Panc1 (cell line): ENCODE measurements around the gene POLR2F. TPM values are rescaled to one million over a fixed set of nuclear protein-coding genes. Genes with fewer than 3 reads are reported as not detected.

Source experiments
- ATAC-seq: fragments of 200-7000 bp; cut with Tn5 transposase; 2 replicates; pipeline ENCODE4 v1.9.1; 2020; ENCODE audit warnings: mild to moderate bottlenecking, moderate library complexity
- BruUV-seq: library from RNA; stranded (reverse); fragments of 400-500 nt; replicated peaks from 2 replicates; lab custom pipeline; 2021; lab: Mats Ljungman, UMichigan
- CTCF ChIA-PET: fragments of 300-600 bp; sonication (Branson Sonifier 250); formaldehyde crosslinking; loops from one replicate; lab custom pipeline; 2022; ENCODE audit warnings: antibody characterized with exemption; lab: Charles Lee
- POLR2A ChIA-PET: fragments of 300-600 bp; sonication (Branson Sonifier 250); formaldehyde crosslinking; loops from one replicate; lab custom pipeline; 2022; ENCODE audit warnings: antibody characterized with exemption; lab: Charles Lee
- DNase-seq: peaks from one replicate; pipeline ENCODE4 v3.0.0-alpha.2; 2010; ENCODE audit warnings: low read depth, low spot score
- H3K27ac ChIP-seq: 2 replicates; pipeline ENCODE4 v1.5.1; 2011; ENCODE audit warnings: mild to moderate bottlenecking, low read length, inconsistent platforms
- H3K27me3 ChIP-seq: fragments of 200-500 bp; sonication (Bioruptor generic); 2 replicates; pipeline ENCODE4 v1.6.0; 2014; ENCODE audit warnings: low read length, inconsistent platforms; ENCODE audit not compliant: control insufficient read depth, insufficient read depth
- H3K36me3 ChIP-seq: fragments of 200-500 bp; sonication (Bioruptor generic); 2 replicates; pipeline ENCODE4 v1.5.1; 2014; ENCODE audit warnings: inconsistent platforms, mild to moderate bottlenecking, low read length, moderate library complexity; ENCODE audit not compliant: control insufficient read depth, insufficient read depth
- H3K4me1 ChIP-seq: 2 replicates; pipeline ENCODE4 v1.5.1; 2011; ENCODE audit warnings: inconsistent platforms, mild to moderate bottlenecking, low read length, moderate library complexity; ENCODE audit not compliant: control insufficient read depth, insufficient read depth
- H3K4me3 ChIP-seq, 2 experiments: 2 replicates each; pipeline ENCODE4 v1.5.1; 2011 to 2012; ENCODE audit warnings: low read depth in 2 of 2, low read length in 2 of 2, mild to moderate bottlenecking in 2 of 2, inconsistent platforms in 1 of 2, moderate library complexity in 1 of 2
- H3K9me3 ChIP-seq: fragments of 200-500 bp; sonication (Bioruptor generic); 2 replicates; pipeline ENCODE4 v1.5.1; 2014; ENCODE audit warnings: low read depth, mild to moderate bottlenecking, inconsistent platforms, low read length, moderate library complexity; ENCODE audit not compliant: control insufficient read depth, insufficient read depth
- CTCF ChIP-seq: fragments of 450-650 bp; IDR thresholded peaks from 2 replicates; pipeline ENCODE4 v1.5.1; 2017; ENCODE audit warnings: mild to moderate bottlenecking
- POLR2AphosphoS5 ChIP-seq: IDR thresholded peaks from 2 replicates; pipeline ENCODE4 v1.6.1; 2012; ENCODE audit warnings: mild to moderate bottlenecking, low read depth, low read length, moderate library complexity
- REST ChIP-seq, 2 experiments: IDR thresholded peaks; 2 replicates each; pipeline ENCODE4 v1.6.1; 2011 to 2012; ENCODE audit warnings: low read depth in 2 of 2, control low read depth in 1 of 2, low read length in 1 of 2, mild to moderate bottlenecking in 1 of 2, moderate library complexity in 1 of 2; ENCODE audit not compliant: insufficient read depth in 1 of 2
- SIN3A ChIP-seq: IDR thresholded peaks from 2 replicates; pipeline ENCODE4 v1.6.1; 2012; ENCODE audit warnings: low read depth, mild to moderate bottlenecking, low read length, moderate library complexity, borderline replicate concordance; ENCODE audit not compliant: insufficient read depth
- TCF7L2 ChIP-seq: IDR thresholded peaks from 2 replicates; pipeline ENCODE4 v1.6.1; 2011; ENCODE audit warnings: mild to moderate bottlenecking, low read depth, low read length, inconsistent platforms
- in situ Hi-C: cut with HindIII; loops from 2 replicates; pipeline ENCODE4 v1.10.0; 2016; ENCODE audit warnings: low sequenced_read_pairs, low pct_unique_long_range_greater_than_20kb
- intact Hi-C: fragments of 100-400 bp; cut with micrococcal nuclease; formaldehyde crosslinking; loops from one replicate; pipeline ENCODE4 v1.10.0; 2022; ENCODE audit not compliant: unreplicated experiment
- total RNA-seq: library from RNA; stranded (reverse); gene quantifications from one replicate; pipeline ENCODE4 v1.2.1, GENCODE V29; 2021; ENCODE audit not compliant: unreplicated experiment

POLR2F gene
- total RNA-seq, 1 experiment from 2014 or later: 89.7 TPM

- Histone ChIP-seq H3K36me3 (no peaks in the 10 kb centered on the region), H3K27me3 (no peaks in the 10 kb centered on the region), H3K27ac (no peak overlapping the region), H3K4me1 (no peaks in the 10 kb centered on the region), H3K9me3 (no peaks in the 10 kb centered on the region), H3K4me3 (no peak overlapping the region)
- BruUV-seq: no TSS peak
- in situ Hi-C loops: no loop called here
- ChIA-PET POLR2A (no interaction called here), CTCF (no interaction called here)
- no peak for ATAC-seq
- DNase-seq: no peak
- no peak for TF ChIP-seq SIN3A
- TF ChIP-seq REST (IDR thresholded peaks at IDR 0.05; ENCODE audit: insufficient read depth in 1 of 2, low read depth in 2 of 2, low read length in 1 of 2): no peak
- TF ChIP-seq TCF7L2: no peak
- no peak for TF ChIP-seq CTCF
- TF ChIP-seq POLR2AphosphoS5: no peak
- intact Hi-C loops: no loop called here
These were observed 59.1 kb downstream of the POLR2F start for GRCh38 chr22:38012604-38013072.

GRCh38 chr22:38014083-38014482 is 60.6 kb downstream of the POLR2F start:
- POLR2A ChIA-PET: no interaction called here

More at GRCh38 chr22:38014083-38014482, 60.6 kb downstream of the POLR2F start:
- no peaks in the 10 kb centered on the region for H3K9me3 ChIP-seq
- BruUV-seq: no TSS peak
- no peak for ATAC-seq
- no peaks in the 10 kb centered on the region for H3K36me3 ChIP-seq
- no peak overlapping the region for H3K4me3 ChIP-seq
- H3K4me1 ChIP-seq: no peaks in the 10 kb centered on the region
- intact Hi-C loops: no loop called here
- no peak overlapping the region for H3K27ac ChIP-seq
- no peaks in the 10 kb centered on the region for H3K27me3 ChIP-seq
- CTCF ChIA-PET: no interaction called here
- in situ Hi-C loops: no loop called here
- TF ChIP-seq POLR2AphosphoS5: no peak
- TF ChIP-seq REST (IDR thresholded peaks at IDR 0.05; ENCODE audit: insufficient read depth in 1 of 2, low read depth in 2 of 2, low read length in 1 of 2): no peak
- no peak for TF ChIP-seq SIN3A
- no peak for TF ChIP-seq CTCF
- TF ChIP-seq TCF7L2: no peak
- no peak for DNase-seq
